Vagina (tissue), 2 donors: ENCODE data around the gene EXTL2. TPM values are rescaled to one million over a fixed set of nuclear protein-coding genes. Genes with fewer than 3 reads are reported as not detected.

Experiments
- DNase-seq, 2 donors: peaks; one replicate each; pipeline ENCODE4 v3.0.0-alpha.2; 2017; ENCODE audit errors: extremely low spot score in 2 of 2
- H3K27ac ChIP-seq: fragments of 200-600 bp; sonication (generic); one replicate; pipeline ENCODE4 v1.5.1; 2019
- H3K27me3 ChIP-seq: fragments of 200-600 bp; sonication (generic); one replicate; pipeline ENCODE4 v1.5.1; 2019
- H3K36me3 ChIP-seq, 2 donors: fragments of 200-600 bp; sonication (generic); one replicate each; pipeline ENCODE4 v1.5.1; 2017 to 2019
- H3K4me1 ChIP-seq: fragments of 200-600 bp; sonication (generic); one replicate; pipeline ENCODE4 v1.5.1; 2019
- H3K4me3 ChIP-seq, 2 donors: fragments of 200-600 bp; sonication (generic); 1 replicate in 1 of 2; 2 replicates in 1 of 2; pipeline ENCODE4 v1.5.1; 2016 to 2019
- H3K9me3 ChIP-seq: fragments of 200-600 bp; sonication (generic); one replicate; pipeline ENCODE4 v1.5.1; 2019
- POLR2A ChIP-seq, 2 donors: fragments of 450-650 bp; IDR thresholded peaks; one replicate each; pipeline ENCODE4 v1.6.1; 2017; ENCODE audit warnings: antibody characterized with exemption in 2 of 2, mild to moderate bottlenecking in 2 of 2, moderate library complexity in 2 of 2
- POLR2AphosphoS5 ChIP-seq, 2 donors: sonication (generic); formaldehyde crosslinking; IDR thresholded peaks; one replicate each; pipeline ENCODE4 v1.9.0; 2017; ENCODE audit warnings: antibody characterized with exemption in 2 of 2, mild to moderate bottlenecking in 2 of 2, low read depth in 1 of 2; ENCODE audit not compliant: insufficient read depth in 1 of 2
- intact Hi-C: fragments of 100-400 bp; cut with DNase I; formaldehyde crosslinking; loops from one replicate; pipeline ENCODE4 v1.15.1; 2023
- total RNA-seq: library from RNA; depleted of rRNA; stranded (reverse); fragments of >200 nt; gene quantifications from one replicate; pipeline ENCODE4 v1.2.3, GENCODE V29; 2016
- TF ChIP-seq, protein P1 (sequence below), 3 experiments: fragments of 450-650 bp in 2 of 3; fragments of 200-600 bp in 1 of 3; sonication (generic) in 1 of 3; IDR thresholded peaks; one replicate each; pipeline ENCODE4 v1.5.1; 2017 to 2019; ENCODE audit warnings: antibody characterized with exemption in 3 of 3, mild to moderate bottlenecking in 2 of 3, moderate library complexity in 2 of 3

EXTL2 gene
- total RNA-seq, 1 donor from 2014 or later: 10.1 TPM

DNA sequence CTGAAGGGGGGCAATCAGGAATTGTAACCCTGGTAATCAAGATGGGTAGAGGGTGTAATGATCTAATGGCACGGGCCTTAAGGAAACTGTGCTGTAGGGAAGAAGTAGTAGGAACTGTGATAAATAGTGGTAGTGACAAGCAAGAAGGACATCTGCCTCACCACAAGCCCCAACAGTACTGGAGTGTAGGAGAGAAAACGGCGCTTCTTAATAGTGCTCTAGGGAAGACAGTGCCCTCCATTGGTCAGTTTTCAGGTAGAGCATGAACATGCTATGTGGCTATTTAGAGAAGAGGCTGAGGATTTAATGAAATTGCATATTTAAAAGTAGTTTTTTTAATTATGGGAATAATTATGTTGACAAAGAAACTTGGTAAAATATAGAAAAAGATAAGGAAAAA lies 33.5 kb upstream of the EXTL2 start:
- no peak overlapping the region for H3K4me3 ChIP-seq
- no peak for DNase-seq
- H3K27me3 ChIP-seq: no peaks in the 10 kb centered on the region
- peaks cover 7% of the 10 kb centered on the region for H3K4me1 ChIP-seq
- no peaks in the 10 kb centered on the region for H3K36me3 ChIP-seq
- no peaks in the 10 kb centered on the region for H3K9me3 ChIP-seq
- intact Hi-C loops: loop anchor here (10.0 kb wide), 1 partner anchor 367 kb away; no protein-coding TSS in a partner anchor
- TF ChIP-seq POLR2A (IDR thresholded peaks at IDR 0.05): no peak
- TF ChIP-seq, protein P1, sequence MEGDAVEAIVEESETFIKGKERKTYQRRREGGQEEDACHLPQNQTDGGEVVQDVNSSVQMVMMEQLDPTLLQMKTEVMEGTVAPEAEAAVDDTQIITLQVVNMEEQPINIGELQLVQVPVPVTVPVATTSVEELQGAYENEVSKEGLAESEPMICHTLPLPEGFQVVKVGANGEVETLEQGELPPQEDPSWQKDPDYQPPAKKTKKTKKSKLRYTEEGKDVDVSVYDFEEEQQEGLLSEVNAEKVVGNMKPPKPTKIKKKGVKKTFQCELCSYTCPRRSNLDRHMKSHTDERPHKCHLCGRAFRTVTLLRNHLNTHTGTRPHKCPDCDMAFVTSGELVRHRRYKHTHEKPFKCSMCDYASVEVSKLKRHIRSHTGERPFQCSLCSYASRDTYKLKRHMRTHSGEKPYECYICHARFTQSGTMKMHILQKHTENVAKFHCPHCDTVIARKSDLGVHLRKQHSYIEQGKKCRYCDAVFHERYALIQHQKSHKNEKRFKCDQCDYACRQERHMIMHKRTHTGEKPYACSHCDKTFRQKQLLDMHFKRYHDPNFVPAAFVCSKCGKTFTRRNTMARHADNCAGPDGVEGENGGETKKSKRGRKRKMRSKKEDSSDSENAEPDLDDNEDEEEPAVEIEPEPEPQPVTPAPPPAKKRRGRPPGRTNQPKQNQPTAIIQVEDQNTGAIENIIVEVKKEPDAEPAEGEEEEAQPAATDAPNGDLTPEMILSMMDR (IDR thresholded peaks at IDR 0.05): no peak
- no peak for TF ChIP-seq POLR2AphosphoS5 (IDR thresholded peaks at IDR 0.05; ENCODE audit: insufficient read depth in 1 of 2, low read depth in 1 of 2)
- H3K27ac ChIP-seq: no peak overlapping the region

DNA sequence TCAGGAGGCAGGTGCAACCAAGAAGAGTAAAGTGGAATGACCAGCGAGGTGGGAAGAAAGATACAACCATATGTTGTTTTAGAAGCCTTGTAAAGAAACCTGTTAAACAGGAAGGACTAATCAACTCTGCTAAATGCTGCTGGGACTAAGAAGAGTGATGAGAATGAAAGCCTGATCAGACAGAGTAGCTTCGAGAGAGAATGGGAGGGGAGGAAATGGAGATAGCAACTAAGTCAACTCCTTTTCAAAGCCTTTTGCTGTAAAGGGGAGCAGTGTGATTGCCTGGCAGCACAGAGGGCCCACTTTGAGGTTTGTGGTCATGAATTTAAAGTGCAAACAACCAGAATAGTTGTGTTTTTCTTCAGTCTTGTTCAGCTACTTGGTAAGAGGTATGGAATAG lies 32.6 kb upstream of the EXTL2 start:
- intact Hi-C loops: loop anchor here (10.0 kb wide), 1 partner anchor 368 kb away; no protein-coding TSS in a partner anchor
- no peak overlapping the region for H3K27ac ChIP-seq
- peaks cover 7% of the 10 kb centered on the region for H3K4me1 ChIP-seq

DNA sequence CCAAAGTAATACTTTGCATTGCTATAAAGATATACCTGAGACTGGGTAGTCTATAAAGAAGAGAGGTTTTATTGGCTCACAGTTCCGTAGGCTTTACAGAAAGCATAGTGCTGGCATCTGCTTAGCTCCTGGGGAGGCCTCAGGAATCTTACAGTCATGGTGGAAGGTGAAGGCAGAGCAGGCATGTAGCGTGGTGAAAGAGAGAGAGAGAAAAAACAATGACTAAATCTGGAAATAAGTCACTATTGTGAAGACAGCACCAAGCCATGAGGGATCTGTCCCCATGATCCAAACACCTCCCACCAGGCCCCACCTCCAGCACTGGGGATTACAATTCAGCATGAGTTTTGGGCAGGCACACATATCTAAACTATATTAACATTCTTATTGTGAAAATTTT lies 31.6 kb upstream of the EXTL2 start:
- intact Hi-C loops: loop anchor here (10.0 kb wide), 1 partner anchor 369 kb away; no protein-coding TSS in a partner anchor
- no peak for DNase-seq
- no peak overlapping the region for H3K4me3 ChIP-seq

More for the DNA sequence above, 32.6 kb upstream of the EXTL2 start:
- H3K36me3 ChIP-seq: no peaks in the 10 kb centered on the region
- no peaks in the 10 kb centered on the region for H3K27me3 ChIP-seq
- TF ChIP-seq POLR2A (IDR thresholded peaks at IDR 0.05) (no peak), POLR2AphosphoS5 (IDR thresholded peaks at IDR 0.05; ENCODE audit: insufficient read depth in 1 of 2, low read depth in 1 of 2) (no peak)
- TF ChIP-seq, protein P1 (IDR thresholded peaks at IDR 0.05): no peak
- no peaks in the 10 kb centered on the region for H3K9me3 ChIP-seq
- H3K4me3 ChIP-seq: no peak overlapping the region
- no peak for DNase-seq

DNA sequence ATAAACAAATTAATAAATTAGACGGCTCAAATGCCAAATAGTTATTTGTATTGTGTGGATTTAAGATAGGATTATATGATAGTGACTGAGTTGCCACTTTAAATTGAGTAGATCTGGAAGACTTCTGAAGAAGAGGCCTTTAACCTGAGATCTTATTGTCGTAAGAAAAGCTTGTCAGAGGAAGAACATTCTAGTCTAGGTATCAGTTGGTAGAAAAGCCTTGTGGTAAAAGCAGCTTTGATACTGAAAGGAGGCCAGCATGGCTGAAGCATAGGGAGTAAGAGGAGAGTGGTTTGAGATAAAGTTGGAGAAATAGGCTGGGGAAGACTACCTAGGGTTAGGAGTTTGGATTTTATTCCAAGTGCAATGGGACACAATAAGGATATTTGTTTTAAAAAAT lies 30.3 kb upstream of the EXTL2 start:
- Histone ChIP-seq H3K9me3 (no peaks in the 10 kb centered on the region), H3K36me3 (no peaks in the 10 kb centered on the region), H3K4me3 (no peak overlapping the region), H3K4me1 (peaks cover 7% of the 10 kb centered on the region), H3K27ac (no peak overlapping the region), H3K27me3 (no peaks in the 10 kb centered on the region)
- TF ChIP-seq POLR2AphosphoS5 (IDR thresholded peaks at IDR 0.05; ENCODE audit: insufficient read depth in 1 of 2, low read depth in 1 of 2): no peak
- TF ChIP-seq, protein P1 (IDR thresholded peaks at IDR 0.05): no peak
- TF ChIP-seq POLR2A (IDR thresholded peaks at IDR 0.05): no peak
- no peak for DNase-seq
- intact Hi-C loops: loop anchor here (10.0 kb wide), 1 partner anchor 370 kb away; no protein-coding TSS in a partner anchor

More for the DNA sequence above, 31.6 kb upstream of the EXTL2 start:
- TF ChIP-seq POLR2A (IDR thresholded peaks at IDR 0.05) (no peak), POLR2AphosphoS5 (IDR thresholded peaks at IDR 0.05; ENCODE audit: insufficient read depth in 1 of 2, low read depth in 1 of 2) (no peak)
- TF ChIP-seq, protein P1 (IDR thresholded peaks at IDR 0.05): no peak
- Histone ChIP-seq H3K9me3 (no peaks in the 10 kb centered on the region), H3K27me3 (no peaks in the 10 kb centered on the region), H3K27ac (no peak overlapping the region), H3K4me1 (peaks cover 7% of the 10 kb centered on the region), H3K36me3 (no peaks in the 10 kb centered on the region)

DNA sequence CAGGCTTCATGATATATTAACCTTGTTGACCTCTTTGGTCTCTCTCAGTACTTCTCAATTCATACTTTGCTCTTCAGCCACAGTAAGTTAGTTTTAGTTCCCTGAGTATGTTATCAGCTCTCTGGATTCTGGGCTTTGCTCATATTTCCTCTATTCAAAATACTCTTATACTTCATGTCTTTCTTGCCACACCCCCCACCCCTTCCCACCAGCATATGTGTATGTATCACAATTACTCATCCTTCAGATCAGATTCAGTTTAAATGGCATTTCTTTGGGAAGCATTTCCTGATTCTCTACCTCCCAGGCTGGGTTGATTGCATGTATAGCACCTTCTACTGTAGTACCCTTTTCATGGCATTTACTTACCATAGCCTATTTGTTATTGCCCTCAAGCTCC lies 29.6 kb upstream of the EXTL2 start:
- DNase-seq: no peak
- Histone ChIP-seq H3K4me3 (no peak overlapping the region), H3K9me3 (no peaks in the 10 kb centered on the region), H3K27me3 (no peaks in the 10 kb centered on the region), H3K27ac (no peak overlapping the region), H3K36me3 (no peaks in the 10 kb centered on the region), H3K4me1 (peaks cover 7% of the 10 kb centered on the region)
- intact Hi-C loops: loop anchor here (10.0 kb wide), 1 partner anchor 371 kb away; no protein-coding TSS in a partner anchor
- TF ChIP-seq POLR2A (IDR thresholded peaks at IDR 0.05) (no peak), POLR2AphosphoS5 (IDR thresholded peaks at IDR 0.05; ENCODE audit: insufficient read depth in 1 of 2, low read depth in 1 of 2) (no peak)
- TF ChIP-seq, protein P1 (IDR thresholded peaks at IDR 0.05): no peak
